K562 (cell line): ENCODE data around the gene ZNF776.

Experiments
- CREB5 ChIP-seq: fragments of 250-450 bp; sonication (Bioruptor Pico); IDR thresholded peaks from 2 replicates; pipeline ENCODE4 v1.5.0; 2020; ENCODE audit warnings: mild to moderate bottlenecking
- PHF21A ChIP-seq: fragments of 450-650 bp; IDR thresholded peaks from 2 replicates; pipeline ENCODE4 v1.6.1; 2017; ENCODE audit warnings: low read depth, borderline replicate concordance
- SPI1 ChIP-seq: IDR thresholded peaks from 2 replicates; pipeline ENCODE4 v1.6.1; 2011; ENCODE audit warnings: low read depth, low read length, control low read depth, borderline replicate concordance

- TF ChIP-seq CREB5 (no peak), SPI1 (no peak), PHF21A (no peak)
Observed at GRCh38 chr19:57708641-57709361, 37.8 kb upstream of the ZNF776 start, which contains the start of gene ZNF154.
